GM10266 (cell line): ENCODE measurements around the gene FKBP10.

Experiments used
- DNase-seq: peaks from one replicate; pipeline ENCODE4 v3.0.0; 2012; ENCODE audit errors: extremely low spot score
- TF ChIP-seq, protein P1 (sequence below): IDR thresholded peaks from 2 replicates; pipeline ENCODE4 v1.5.1; 2012; ENCODE audit warnings: mild to moderate bottlenecking, low read depth; ENCODE audit not compliant: control insufficient read depth, insufficient read depth; ENCODE audit errors: missing control alignments

FKBP10 gene

DNA sequence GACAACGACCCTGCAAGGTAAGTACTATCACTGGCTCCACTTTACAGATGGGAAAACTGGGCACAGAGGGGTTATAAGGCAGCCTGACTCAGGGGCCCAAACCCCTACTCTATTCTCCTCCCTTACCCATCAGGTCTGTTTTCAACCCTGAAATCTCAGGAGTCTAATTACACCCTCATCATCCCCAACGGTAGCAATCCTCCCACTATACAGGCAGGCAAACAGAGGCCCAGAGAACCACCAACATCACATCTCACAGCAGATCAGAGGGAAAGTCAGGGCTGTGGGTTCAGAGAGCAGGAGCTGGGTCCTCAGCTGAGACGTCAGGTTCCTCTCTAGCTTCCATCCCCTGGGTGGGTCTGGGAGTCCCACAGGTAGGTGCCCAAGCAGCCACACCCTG is 42.8 kb upstream of the FKBP10 start:
- DNase-seq = no peak
- TF ChIP-seq, protein P1, sequence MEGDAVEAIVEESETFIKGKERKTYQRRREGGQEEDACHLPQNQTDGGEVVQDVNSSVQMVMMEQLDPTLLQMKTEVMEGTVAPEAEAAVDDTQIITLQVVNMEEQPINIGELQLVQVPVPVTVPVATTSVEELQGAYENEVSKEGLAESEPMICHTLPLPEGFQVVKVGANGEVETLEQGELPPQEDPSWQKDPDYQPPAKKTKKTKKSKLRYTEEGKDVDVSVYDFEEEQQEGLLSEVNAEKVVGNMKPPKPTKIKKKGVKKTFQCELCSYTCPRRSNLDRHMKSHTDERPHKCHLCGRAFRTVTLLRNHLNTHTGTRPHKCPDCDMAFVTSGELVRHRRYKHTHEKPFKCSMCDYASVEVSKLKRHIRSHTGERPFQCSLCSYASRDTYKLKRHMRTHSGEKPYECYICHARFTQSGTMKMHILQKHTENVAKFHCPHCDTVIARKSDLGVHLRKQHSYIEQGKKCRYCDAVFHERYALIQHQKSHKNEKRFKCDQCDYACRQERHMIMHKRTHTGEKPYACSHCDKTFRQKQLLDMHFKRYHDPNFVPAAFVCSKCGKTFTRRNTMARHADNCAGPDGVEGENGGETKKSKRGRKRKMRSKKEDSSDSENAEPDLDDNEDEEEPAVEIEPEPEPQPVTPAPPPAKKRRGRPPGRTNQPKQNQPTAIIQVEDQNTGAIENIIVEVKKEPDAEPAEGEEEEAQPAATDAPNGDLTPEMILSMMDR = no peak

DNA sequence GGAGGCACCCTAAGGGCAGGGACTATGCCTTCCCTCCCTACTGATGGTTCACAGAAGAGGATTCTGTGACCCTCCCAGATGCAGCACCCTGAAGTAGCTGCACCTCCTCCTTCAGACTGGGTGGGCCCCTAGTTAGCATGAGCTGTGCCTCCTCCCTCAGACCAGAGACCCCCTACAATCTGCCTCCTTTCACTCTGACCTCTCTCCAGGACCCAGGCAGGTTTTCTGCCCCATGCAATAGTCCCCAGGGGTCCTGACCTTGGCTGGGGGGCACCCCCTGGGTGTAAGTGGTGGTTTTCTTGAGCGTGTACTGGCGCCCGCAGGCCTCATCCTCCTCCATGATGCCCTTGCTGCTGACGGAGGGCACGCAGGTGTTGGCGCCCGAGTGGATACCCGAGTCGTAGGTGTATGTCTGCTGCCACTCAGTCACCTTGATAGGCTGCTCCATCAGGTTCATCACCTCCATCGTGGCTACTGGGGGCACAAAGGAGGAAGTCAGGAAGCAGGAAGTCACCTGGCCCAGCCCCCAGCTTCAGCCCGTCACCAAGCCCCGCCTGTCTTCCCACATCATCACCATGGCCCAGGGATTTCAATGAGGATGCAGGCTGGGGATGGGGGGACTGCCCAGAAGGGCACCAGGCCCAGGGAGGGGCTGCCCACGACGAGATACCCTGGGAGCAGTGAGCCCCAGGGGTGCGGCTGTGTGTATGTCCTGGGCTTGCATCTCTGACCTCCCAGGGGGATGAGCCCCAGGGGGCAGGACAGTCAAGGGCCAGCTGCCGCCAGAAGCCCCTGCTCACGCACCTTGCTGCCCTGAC is 41.2 kb upstream of the FKBP10 start:
- TF ChIP-seq, protein P1 = no peak
- no peak for DNase-seq

DNA sequence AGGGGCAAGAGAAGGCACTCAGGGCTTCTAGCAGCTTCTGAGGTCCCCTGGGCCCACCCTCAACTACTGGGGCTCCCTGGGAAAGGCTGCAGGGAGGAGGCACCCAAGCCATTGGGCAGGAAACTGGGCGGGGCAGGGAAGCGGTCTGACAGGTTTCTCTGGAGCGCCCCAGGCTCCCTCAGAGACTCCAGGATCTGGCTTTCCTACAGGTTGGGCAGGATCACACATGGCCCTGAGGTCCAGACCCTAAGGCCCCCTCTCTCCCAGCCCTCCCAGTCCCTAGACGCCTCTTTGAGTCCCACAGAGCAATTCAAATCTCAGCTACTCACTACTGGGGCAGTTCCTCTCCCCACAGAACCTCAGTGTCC is 40.6 kb upstream of the FKBP10 start:
- TF ChIP-seq, protein P1 = no peak
- DNase-seq = no peak

DNA sequence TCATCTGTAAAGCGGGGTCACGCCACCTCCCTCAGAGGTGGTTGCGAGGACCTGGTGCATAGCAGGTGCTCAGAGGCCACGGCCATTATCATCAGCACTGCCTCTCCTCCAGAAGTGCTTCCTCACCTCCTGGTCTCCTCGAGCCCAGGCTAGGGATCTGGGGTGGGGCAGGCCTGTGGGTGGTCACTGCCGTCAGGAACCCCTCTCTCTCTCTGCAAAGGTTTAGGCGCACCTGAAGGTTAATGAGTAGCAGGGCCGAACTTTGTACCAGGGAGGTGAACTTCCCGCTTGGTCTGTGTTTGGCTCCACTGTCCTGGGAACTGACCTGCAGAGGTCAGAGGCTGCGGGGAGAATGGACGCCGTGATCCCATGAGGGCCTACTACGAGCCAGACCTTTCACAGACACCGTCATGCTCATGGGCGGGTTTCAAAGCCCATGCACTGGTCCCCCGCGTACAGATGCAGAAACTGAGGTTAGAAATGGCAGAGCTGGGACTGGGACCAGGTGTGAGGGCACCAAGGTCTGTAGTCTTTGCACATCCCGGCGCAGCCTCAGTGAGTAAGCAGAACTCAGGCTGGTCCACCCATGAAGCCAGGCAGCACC is 40.1 kb upstream of the FKBP10 start:
- TF ChIP-seq, protein P1 = no peak
- DNase-seq = no peak

DNA sequence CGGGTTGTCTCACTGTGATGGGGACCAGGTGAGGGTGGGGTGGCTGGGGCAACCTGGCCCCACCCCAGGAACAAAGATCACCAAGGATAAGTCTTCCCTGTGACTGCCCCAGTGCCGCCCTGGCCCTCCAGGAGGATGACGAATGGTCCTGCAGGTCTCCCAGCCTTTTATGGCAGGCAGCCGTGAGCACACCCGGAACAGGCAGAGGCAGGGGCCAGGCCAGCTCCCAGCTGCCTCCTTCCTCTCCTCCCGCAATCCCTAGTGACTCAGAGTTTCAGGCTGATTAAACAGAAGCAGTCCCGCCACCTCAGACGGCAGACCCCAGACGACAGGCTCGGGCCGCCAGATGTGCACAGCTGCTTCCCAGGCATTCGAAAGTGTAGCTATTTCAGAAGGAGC is 39.6 kb upstream of the FKBP10 start:
- no peak for DNase-seq
- TF ChIP-seq, protein P1 = no peak

DNA sequence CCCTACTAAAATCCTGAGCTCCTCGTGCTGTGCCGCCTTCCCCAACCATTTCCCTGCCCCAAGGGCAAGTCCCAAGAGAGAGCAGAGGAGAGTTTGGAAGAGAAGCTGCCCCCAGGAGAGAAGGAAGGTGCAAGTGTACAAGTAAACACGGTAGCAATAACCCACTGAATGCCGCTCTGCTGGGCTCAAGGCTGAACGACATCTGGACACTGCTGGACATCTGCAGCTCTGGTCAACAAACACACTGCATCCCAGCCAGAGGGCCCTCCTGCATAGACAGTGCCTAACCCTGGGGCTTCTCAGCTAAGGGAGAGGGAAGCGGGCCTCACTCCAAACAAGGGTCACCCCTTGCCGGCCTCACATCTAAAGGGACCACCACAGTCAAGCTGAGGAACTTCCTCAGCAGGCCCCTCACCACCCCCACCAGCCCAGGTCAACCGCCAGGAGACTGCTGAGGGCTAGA is 39.0 kb upstream of the FKBP10 start:
- TF ChIP-seq, protein P1 = no peak
- DNase-seq = no peak
